ENCODE results near the gene TBL1Y.

Gene TBL1Y

DNA sequence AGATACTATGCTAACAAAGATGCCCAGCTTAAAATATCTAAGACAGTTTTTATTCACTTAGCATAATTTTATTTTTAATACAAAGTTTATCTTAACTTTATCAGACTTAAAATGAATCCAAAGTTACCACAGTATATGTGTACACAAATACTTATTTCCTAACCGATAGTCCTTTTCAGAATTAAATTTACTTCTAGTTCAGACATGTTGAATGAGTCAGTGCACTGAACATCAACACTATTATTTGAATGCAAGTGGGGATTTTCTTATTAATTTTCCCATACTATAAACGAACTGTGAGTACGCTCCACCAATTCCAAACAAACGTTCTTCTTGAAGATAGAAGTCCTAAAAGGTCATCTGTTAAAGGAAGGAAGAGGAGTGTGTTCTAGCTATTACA is 39.5 kb downstream of the TBL1Y start:
- Histone ChIP-seq H3K27me3 (ENCODE audit: insufficient read depth, low read length, poor library complexity) (no peaks in the 10 kb centered on the region), H3K18ac (ENCODE audit: low read length) (no peak overlapping the region), H3K79me1 (ENCODE audit: low read length) (no peaks in the 10 kb centered on the region), H3K27ac (ENCODE audit: low read depth, low read length) (no peak overlapping the region), H3K4me1 (ENCODE audit: control insufficient read depth, low read depth, low read length) (no peaks in the 10 kb centered on the region), H3K56ac (ENCODE audit: low read length) (no peak overlapping the region), H2BK15ac (replicated peaks; ENCODE audit: low read depth) (no peak overlapping the region), H4K8ac (ENCODE audit: low read depth, low read length) (no peak overlapping the region), H4K5ac (ENCODE audit: low read length) (no peak overlapping the region), H3K9ac (ENCODE audit: low read length) (no peak overlapping the region), H2BK120ac (ENCODE audit: low read depth, low read length) (no peak overlapping the region), H3K23ac (ENCODE audit: low read length) (no peak overlapping the region), H3K4ac (ENCODE audit: low read depth, low read length) (no peak overlapping the region), H2BK5ac (ENCODE audit: low read length) (no peak overlapping the region), H3K79me2 (ENCODE audit: control insufficient read depth, insufficient read depth, low read length) (no peaks in the 10 kb centered on the region), H2AK5ac (ENCODE audit: low read length) (no peak overlapping the region), H3K36me3 (ENCODE audit: control insufficient read depth, insufficient read depth, low read length) (no peaks in the 10 kb centered on the region), H3K4me2 (ENCODE audit: low read length) (no peak overlapping the region), H3K4me3 (ENCODE audit: low read length) (no peak overlapping the region)
- DNase-seq: no peak
- no CpG with 5 or more reads among the region's 4 CpGs for WGBS (ENCODE audit: extremely low coverage, insufficient coverage, low lambda C conversion rate)

DNA sequence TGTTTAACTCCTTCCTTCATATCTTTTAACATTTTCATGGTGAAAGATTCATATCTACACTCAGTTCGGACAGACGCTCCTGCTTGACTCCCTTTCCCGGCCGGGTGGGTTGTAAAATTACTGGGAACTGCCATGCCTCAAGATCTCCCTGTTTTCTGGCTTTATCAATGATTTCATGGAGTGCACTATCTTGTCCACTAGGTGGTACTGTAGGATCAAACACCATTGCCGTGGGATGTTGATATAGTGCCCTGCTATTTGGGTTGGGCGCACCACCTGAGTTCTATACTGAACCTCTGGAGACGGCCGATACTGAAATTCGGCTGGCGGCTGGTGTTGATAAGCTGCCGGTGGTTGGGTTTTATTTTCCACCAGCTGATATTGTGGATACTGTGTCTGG is 54.2 kb downstream of the TBL1Y start:
- H2BK120ac ChIP-seq (ENCODE audit: low read depth, low read length): no peak overlapping the region
- no peak overlapping the region for H3K4me2 ChIP-seq (ENCODE audit: low read length)
- DNase-seq: peak; percentile 79
- H3K4me3 ChIP-seq (ENCODE audit: low read length): no peak overlapping the region
- no peaks in the 10 kb centered on the region for H3K27me3 ChIP-seq (ENCODE audit: insufficient read depth, low read length, poor library complexity)
- no peak overlapping the region for H4K8ac ChIP-seq (ENCODE audit: low read depth, low read length)
- H3K27ac ChIP-seq (ENCODE audit: low read depth, low read length): no peak overlapping the region
- H3K4me1 ChIP-seq (ENCODE audit: control insufficient read depth, low read depth, low read length): no peaks in the 10 kb centered on the region
- no peaks in the 10 kb centered on the region for H3K79me2 ChIP-seq (ENCODE audit: control insufficient read depth, insufficient read depth, low read length)
- H2BK5ac ChIP-seq (ENCODE audit: low read length): no peak overlapping the region
- no peak overlapping the region for H3K23ac ChIP-seq (ENCODE audit: low read length)
- H3K79me1 ChIP-seq (ENCODE audit: low read length): no peaks in the 10 kb centered on the region
- H3K56ac ChIP-seq (ENCODE audit: low read length): no peak overlapping the region
- WGBS (ENCODE audit: extremely low coverage, insufficient coverage, low lambda C conversion rate): no CpG with 5 or more reads among the region's 11 CpGs
- H3K18ac ChIP-seq (ENCODE audit: low read length): no peak overlapping the region
- no peak overlapping the region for H2BK15ac ChIP-seq (replicated peaks; ENCODE audit: low read depth)
- H3K4ac ChIP-seq (ENCODE audit: low read depth, low read length): no peak overlapping the region
- no peak overlapping the region for H4K5ac ChIP-seq (ENCODE audit: low read length)
- no peak overlapping the region for H2AK5ac ChIP-seq (ENCODE audit: low read length)
- no peaks in the 10 kb centered on the region for H3K36me3 ChIP-seq (ENCODE audit: control insufficient read depth, insufficient read depth, low read length)
- no peak overlapping the region for H3K9ac ChIP-seq (ENCODE audit: low read length)

DNA sequence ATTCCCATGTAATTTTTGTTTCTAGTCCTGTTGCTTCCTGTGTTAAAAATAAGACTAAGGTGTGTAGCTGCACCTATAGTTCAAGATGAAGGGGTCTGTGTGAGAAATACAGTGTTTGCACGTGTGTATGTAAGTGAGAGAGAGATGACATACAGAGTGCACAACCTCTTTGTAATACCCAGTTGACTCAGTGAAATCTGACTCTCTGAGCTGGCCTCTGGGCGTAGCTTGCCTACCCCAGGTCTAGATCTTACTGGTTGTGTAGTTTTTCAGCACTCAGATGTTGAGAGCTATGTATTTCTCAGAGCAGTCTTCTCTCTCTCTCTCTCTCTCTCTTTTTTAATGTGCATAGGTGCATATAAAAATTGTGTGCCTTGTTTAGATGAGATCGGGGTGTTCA is 56.0 kb downstream of the TBL1Y start:
- H3K79me2 ChIP-seq (ENCODE audit: control insufficient read depth, insufficient read depth, low read length): no peaks in the 10 kb centered on the region
- H4K8ac ChIP-seq (ENCODE audit: low read depth, low read length): no peak overlapping the region
- H2BK15ac ChIP-seq (replicated peaks; ENCODE audit: low read depth): no peak overlapping the region
- H3K23ac ChIP-seq (ENCODE audit: low read length): no peak overlapping the region
- WGBS (ENCODE audit: extremely low coverage, insufficient coverage, low lambda C conversion rate): no CpG with 5 or more reads among the region's 3 CpGs
- no peak overlapping the region for H3K4me3 ChIP-seq (ENCODE audit: low read length)
- H3K27ac ChIP-seq (ENCODE audit: low read depth, low read length): no peak overlapping the region
- H2BK120ac ChIP-seq (ENCODE audit: low read depth, low read length): no peak overlapping the region
- no peaks in the 10 kb centered on the region for H3K4me1 ChIP-seq (ENCODE audit: control insufficient read depth, low read depth, low read length)
- no peak overlapping the region for H3K4me2 ChIP-seq (ENCODE audit: low read length)
- DNase-seq: no peak
- no peak overlapping the region for H3K18ac ChIP-seq (ENCODE audit: low read length)
- no peaks in the 10 kb centered on the region for H3K36me3 ChIP-seq (ENCODE audit: control insufficient read depth, insufficient read depth, low read length)
- H3K79me1 ChIP-seq (ENCODE audit: low read length): no peaks in the 10 kb centered on the region
- H2AK5ac ChIP-seq (ENCODE audit: low read length): no peak overlapping the region
- no peak overlapping the region for H2BK5ac ChIP-seq (ENCODE audit: low read length)
- H3K27me3 ChIP-seq (ENCODE audit: insufficient read depth, low read length, poor library complexity): no peaks in the 10 kb centered on the region
- H3K56ac ChIP-seq (ENCODE audit: low read length): no peak overlapping the region
- H4K5ac ChIP-seq (ENCODE audit: low read length): no peak overlapping the region
- H3K4ac ChIP-seq (ENCODE audit: low read depth, low read length): no peak overlapping the region
- H3K9ac ChIP-seq (ENCODE audit: low read length): no peak overlapping the region

DNA sequence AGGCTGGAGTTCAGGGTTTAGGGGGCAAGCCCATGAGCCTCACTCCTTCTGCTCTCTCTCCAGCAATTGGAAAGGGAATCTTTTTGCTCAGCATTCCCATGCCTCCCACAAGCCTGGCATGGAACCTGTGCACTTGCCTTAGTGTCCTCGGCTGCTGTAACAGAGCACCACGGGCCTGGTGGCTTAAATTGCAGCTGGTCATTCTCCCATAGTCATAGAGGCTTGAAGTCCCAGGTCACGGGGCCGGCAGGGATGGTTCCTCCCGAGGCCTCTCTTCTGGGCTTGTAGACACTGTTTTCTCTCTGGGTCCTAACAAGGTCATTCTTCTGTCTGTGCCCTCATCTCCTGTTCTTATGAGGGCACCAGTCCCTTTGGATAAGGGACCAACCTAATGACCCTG is 57.2 kb downstream of the TBL1Y start:
- Histone ChIP-seq H4K8ac (ENCODE audit: low read depth, low read length) (no peak overlapping the region), H3K4me2 (ENCODE audit: low read length) (no peak overlapping the region), H3K18ac (ENCODE audit: low read length) (no peak overlapping the region), H2BK15ac (replicated peaks; ENCODE audit: low read depth) (no peak overlapping the region), H3K56ac (ENCODE audit: low read length) (no peak overlapping the region), H3K27me3 (ENCODE audit: insufficient read depth, low read length, poor library complexity) (no peaks in the 10 kb centered on the region), H3K9ac (ENCODE audit: low read length) (no peak overlapping the region), H2BK120ac (ENCODE audit: low read depth, low read length) (no peak overlapping the region), H3K79me2 (ENCODE audit: control insufficient read depth, insufficient read depth, low read length) (no peaks in the 10 kb centered on the region), H3K4me1 (ENCODE audit: control insufficient read depth, low read depth, low read length) (no peaks in the 10 kb centered on the region), H4K5ac (ENCODE audit: low read length) (no peak overlapping the region), H3K27ac (ENCODE audit: low read depth, low read length) (no peak overlapping the region), H2AK5ac (ENCODE audit: low read length) (no peak overlapping the region), H3K79me1 (ENCODE audit: low read length) (no peaks in the 10 kb centered on the region), H3K23ac (ENCODE audit: low read length) (no peak overlapping the region), H3K4ac (ENCODE audit: low read depth, low read length) (no peak overlapping the region), H3K4me3 (ENCODE audit: low read length) (no peak overlapping the region), H3K36me3 (ENCODE audit: control insufficient read depth, insufficient read depth, low read length) (no peaks in the 10 kb centered on the region), H2BK5ac (ENCODE audit: low read length) (no peak overlapping the region)
- no peak for DNase-seq
- no CpG with 5 or more reads among the region's 5 CpGs for WGBS (ENCODE audit: extremely low coverage, insufficient coverage, low lambda C conversion rate)

DNA sequence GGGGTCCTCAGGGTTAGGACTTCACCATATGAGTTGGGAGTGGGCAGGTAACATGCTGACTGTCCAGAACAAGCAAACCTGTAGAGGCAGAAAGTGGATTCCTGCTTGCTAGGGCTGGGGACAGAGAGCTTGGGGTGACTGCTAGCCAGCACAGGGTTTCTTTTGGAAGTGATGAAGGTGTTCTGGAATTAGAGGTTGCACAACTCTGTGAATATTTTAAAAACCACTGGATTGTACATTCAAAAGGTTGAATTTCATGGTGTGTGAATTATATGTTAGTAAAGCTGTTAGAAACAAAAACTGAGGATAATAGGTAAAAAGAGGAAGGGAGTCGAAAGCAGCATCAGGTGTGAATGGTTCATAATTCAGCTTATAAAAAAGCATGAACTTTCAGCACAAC is 57.7 kb downstream of the TBL1Y start:
- DNase-seq: no peak
- WGBS (ENCODE audit: extremely low coverage, insufficient coverage, low lambda C conversion rate): no CpG with 5 or more reads among the region's 1 CpG

DNA sequence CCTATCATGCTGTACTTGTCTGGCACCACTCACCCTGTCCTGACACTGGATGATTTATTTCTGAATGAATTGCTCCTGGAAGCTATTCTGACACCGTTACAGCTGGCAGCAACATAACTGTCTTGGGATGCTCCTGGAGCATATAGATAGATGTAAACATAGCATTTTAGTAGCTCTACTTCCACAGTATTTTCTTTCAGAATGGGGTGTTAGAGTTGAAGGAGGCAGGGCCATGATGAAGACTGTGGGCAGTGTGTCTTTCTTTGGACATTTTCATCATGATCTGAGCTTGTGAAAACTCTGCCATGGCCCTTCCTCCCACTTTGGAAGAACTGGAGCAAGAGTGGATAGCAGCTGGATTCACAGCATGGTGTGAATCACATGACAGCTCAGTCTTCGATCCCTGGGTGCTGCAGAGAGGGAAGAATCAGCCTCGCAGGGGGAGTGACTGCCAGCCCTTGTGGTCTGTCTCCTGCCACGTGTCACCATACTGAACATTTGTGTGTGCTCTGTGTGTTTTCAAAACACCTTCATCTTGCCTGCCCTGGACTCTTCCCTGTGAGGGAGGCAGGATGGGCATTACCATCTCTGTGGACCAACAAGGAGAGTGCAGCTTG is 61.9 kb downstream of the TBL1Y start:
- no peak overlapping the region for H3K4me2 ChIP-seq (ENCODE audit: low read length)
- no peaks in the 10 kb centered on the region for H3K27me3 ChIP-seq (ENCODE audit: insufficient read depth, low read length, poor library complexity)
- H3K23ac ChIP-seq (ENCODE audit: low read length): no peak overlapping the region
- H3K79me1 ChIP-seq (ENCODE audit: low read length): no peaks in the 10 kb centered on the region
- H2AK5ac ChIP-seq (ENCODE audit: low read length): no peak overlapping the region
- H2BK120ac ChIP-seq (ENCODE audit: low read depth, low read length): no peak overlapping the region
- no peak overlapping the region for H3K4ac ChIP-seq (ENCODE audit: low read depth, low read length)
- H3K18ac ChIP-seq (ENCODE audit: low read length): no peak overlapping the region
- H3K9ac ChIP-seq (ENCODE audit: low read length): no peak overlapping the region
- no peaks in the 10 kb centered on the region for H3K79me2 ChIP-seq (ENCODE audit: control insufficient read depth, insufficient read depth, low read length)
- no CpG with 5 or more reads among the region's 4 CpGs for WGBS (ENCODE audit: extremely low coverage, insufficient coverage, low lambda C conversion rate)
- no peak overlapping the region for H4K5ac ChIP-seq (ENCODE audit: low read length)
- H4K8ac ChIP-seq (ENCODE audit: low read depth, low read length): no peak overlapping the region
- H3K36me3 ChIP-seq (ENCODE audit: control insufficient read depth, insufficient read depth, low read length): no peaks in the 10 kb centered on the region
- no peaks in the 10 kb centered on the region for H3K4me1 ChIP-seq (ENCODE audit: control insufficient read depth, low read depth, low read length)
- H2BK5ac ChIP-seq (ENCODE audit: low read length): no peak overlapping the region
- H3K27ac ChIP-seq (ENCODE audit: low read depth, low read length): no peak overlapping the region
- no peak for DNase-seq
- no peak overlapping the region for H3K56ac ChIP-seq (ENCODE audit: low read length)
- no peak overlapping the region for H3K4me3 ChIP-seq (ENCODE audit: low read length)
- no peak overlapping the region for H2BK15ac ChIP-seq (replicated peaks; ENCODE audit: low read depth)

More for the DNA sequence above, 57.7 kb downstream of the TBL1Y start:
- no peak overlapping the region for H3K23ac ChIP-seq (ENCODE audit: low read length)
- H3K4ac ChIP-seq (ENCODE audit: low read depth, low read length): no peak overlapping the region
- no peak overlapping the region for H3K9ac ChIP-seq (ENCODE audit: low read length)
- no peaks in the 10 kb centered on the region for H3K79me1 ChIP-seq (ENCODE audit: low read length)
- no peak overlapping the region for H3K4me2 ChIP-seq (ENCODE audit: low read length)
- no peaks in the 10 kb centered on the region for H3K27me3 ChIP-seq (ENCODE audit: insufficient read depth, low read length, poor library complexity)
- H2BK5ac ChIP-seq (ENCODE audit: low read length): no peak overlapping the region
- H3K56ac ChIP-seq (ENCODE audit: low read length): no peak overlapping the region
- H2AK5ac ChIP-seq (ENCODE audit: low read length): no peak overlapping the region
- H4K5ac ChIP-seq (ENCODE audit: low read length): no peak overlapping the region
- no peak overlapping the region for H3K18ac ChIP-seq (ENCODE audit: low read length)
- no peak overlapping the region for H2BK120ac ChIP-seq (ENCODE audit: low read depth, low read length)
- no peak overlapping the region for H2BK15ac ChIP-seq (replicated peaks; ENCODE audit: low read depth)
- no peak overlapping the region for H3K4me3 ChIP-seq (ENCODE audit: low read length)
- no peaks in the 10 kb centered on the region for H3K79me2 ChIP-seq (ENCODE audit: control insufficient read depth, insufficient read depth, low read length)
- no peak overlapping the region for H4K8ac ChIP-seq (ENCODE audit: low read depth, low read length)
- H3K27ac ChIP-seq (ENCODE audit: low read depth, low read length): no peak overlapping the region
- no peaks in the 10 kb centered on the region for H3K36me3 ChIP-seq (ENCODE audit: control insufficient read depth, insufficient read depth, low read length)
- H3K4me1 ChIP-seq (ENCODE audit: control insufficient read depth, low read depth, low read length): no peaks in the 10 kb centered on the region
